GM18505 (cell line): Measurements from ENCODE around the gene DNAJA1.

Experiments
- ATAC-seq: cut with Tn5 transposase; IDR thresholded peaks from one replicate; pipeline ENCODE4 v1.9.1; 2021; ENCODE audit not compliant: unreplicated experiment
- POLR2A ChIP-seq: IDR thresholded peaks from 4 replicates; pipeline ENCODE4 v1.6.1; 2011; ENCODE audit warnings: borderline replicate concordance; ENCODE audit not compliant: insufficient read depth, insufficient read length; ENCODE audit errors: extremely low read depth

DNAJA1 gene

GRCh38 chr9:33019797-33020196, 5.3 kb upstream of the DNAJA1 start:
- TF ChIP-seq POLR2A = no peak
- no peak for ATAC-seq

- TF ChIP-seq POLR2A = no peak
- no peak for ATAC-seq
Measured at GRCh38 chr9:33022303-33022702, 2.8 kb upstream of the DNAJA1 start.

- ATAC-seq = no peak
- no peak for TF ChIP-seq POLR2A
Measured at GRCh38 chr9:33022755-33023154, 2.3 kb upstream of the DNAJA1 start.

- no peak for ATAC-seq
- no peak for TF ChIP-seq POLR2A
Measured at GRCh38 chr9:33023661-33024060, 1.4 kb upstream of the DNAJA1 start.

- ATAC-seq = peak; percentile 27
- no peak for TF ChIP-seq POLR2A
Measured at GRCh38 chr9:33024126-33024965, 727 bp upstream of the DNAJA1 start.

DNA sequence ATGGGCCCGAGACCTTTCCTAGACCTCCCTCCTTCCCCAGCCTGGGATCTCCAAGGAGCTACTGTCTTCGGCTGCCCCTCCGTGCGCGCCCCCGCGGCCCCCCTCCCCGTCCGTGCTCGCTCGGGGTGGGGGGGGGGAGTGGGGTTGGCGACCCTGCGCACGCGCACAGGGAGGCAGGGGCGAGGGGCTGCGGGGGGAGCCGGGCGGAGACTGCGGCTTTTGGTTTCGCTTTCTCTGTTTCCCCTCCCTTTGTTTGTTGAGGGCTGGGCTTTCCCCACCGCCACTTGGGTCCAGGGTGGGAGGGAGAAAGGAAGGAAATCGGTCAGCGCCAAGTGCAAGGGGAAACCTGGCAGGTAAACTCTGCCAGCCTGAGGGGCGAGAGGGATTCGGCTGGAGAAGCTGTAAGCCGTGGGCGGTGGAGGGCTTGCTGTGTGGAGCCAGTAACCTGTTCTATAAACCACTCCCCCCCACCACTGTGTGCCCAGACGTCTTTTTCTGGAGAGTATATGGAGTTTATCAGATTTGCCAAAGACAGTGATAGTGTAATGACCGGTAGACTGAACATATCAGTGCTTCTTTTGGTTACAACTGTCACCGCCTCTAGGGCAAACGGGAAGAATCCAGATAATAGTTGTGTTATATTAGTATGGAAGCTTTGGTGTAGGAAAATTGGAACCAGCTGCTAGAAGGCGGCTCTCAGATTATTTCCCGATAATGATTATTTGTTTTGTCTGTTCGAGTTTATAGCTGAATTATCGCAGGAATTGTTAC, 684 bp downstream of the DNAJA1 start:
- TF ChIP-seq POLR2A = no peak
- ATAC-seq = peak; percentile 35

DNA sequence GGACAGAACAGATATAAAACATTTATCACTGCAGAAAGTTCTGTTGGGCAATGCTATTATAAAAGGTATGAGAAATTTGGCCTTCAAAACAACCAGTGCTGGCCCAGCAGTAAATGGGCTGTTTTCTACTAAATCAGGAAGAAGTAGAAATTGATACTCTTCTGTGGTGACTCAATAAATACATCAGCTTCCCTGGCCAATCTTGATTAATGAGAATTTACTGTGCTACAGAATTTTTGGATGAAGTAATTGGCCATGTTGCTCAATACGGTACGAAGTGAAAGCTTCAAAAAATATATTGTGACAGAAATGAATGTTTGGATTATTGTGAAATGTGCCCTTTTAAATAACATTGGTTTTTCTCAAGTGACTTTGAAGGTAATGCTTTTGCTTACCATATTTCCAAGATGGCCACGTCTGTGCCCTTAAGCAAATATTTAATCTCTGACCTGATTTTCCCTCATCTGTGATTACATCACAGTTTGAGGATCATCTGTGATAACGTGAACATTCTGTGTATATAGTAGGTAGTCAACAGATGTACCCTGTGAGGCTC, 4.2 kb downstream of the DNAJA1 start:
- TF ChIP-seq POLR2A = no peak
- no peak for ATAC-seq

GRCh38 chr9:33030285-33030684, 5.2 kb downstream of the DNAJA1 start:
- ATAC-seq = no peak
- no peak for TF ChIP-seq POLR2A

- no peak for ATAC-seq
- TF ChIP-seq POLR2A = no peak
Measured at GRCh38 chr9:33032292-33032691, 7.2 kb downstream of the DNAJA1 start.

GRCh38 chr9:33032865-33033264, 7.8 kb downstream of the DNAJA1 start:
- ATAC-seq = no peak
- no peak for TF ChIP-seq POLR2A

- ATAC-seq = no peak
- TF ChIP-seq POLR2A = no peak
Measured at GRCh38 chr9:33040792-33041431, 15.8 kb downstream of the DNAJA1 start.

GRCh38 chr9:33041432-33042188, 16.5 kb downstream of the DNAJA1 start:
- no peak for ATAC-seq
- TF ChIP-seq POLR2A = no peak
